Kidney tubule cell (primary cell): Measurements from ENCODE around the gene MSANTD4.
"Not testable (repeated sequence)": the region's sequence is repeated elsewhere in the genome, so short reads cannot be mapped to it uniquely, and the experiment has no call there.

Experiments used
- DNase-seq: peaks from one replicate; pipeline ENCODE4 v3.0.0-alpha.2; 2018; ENCODE audit warnings: low spot score

Gene MSANTD4

DNA sequence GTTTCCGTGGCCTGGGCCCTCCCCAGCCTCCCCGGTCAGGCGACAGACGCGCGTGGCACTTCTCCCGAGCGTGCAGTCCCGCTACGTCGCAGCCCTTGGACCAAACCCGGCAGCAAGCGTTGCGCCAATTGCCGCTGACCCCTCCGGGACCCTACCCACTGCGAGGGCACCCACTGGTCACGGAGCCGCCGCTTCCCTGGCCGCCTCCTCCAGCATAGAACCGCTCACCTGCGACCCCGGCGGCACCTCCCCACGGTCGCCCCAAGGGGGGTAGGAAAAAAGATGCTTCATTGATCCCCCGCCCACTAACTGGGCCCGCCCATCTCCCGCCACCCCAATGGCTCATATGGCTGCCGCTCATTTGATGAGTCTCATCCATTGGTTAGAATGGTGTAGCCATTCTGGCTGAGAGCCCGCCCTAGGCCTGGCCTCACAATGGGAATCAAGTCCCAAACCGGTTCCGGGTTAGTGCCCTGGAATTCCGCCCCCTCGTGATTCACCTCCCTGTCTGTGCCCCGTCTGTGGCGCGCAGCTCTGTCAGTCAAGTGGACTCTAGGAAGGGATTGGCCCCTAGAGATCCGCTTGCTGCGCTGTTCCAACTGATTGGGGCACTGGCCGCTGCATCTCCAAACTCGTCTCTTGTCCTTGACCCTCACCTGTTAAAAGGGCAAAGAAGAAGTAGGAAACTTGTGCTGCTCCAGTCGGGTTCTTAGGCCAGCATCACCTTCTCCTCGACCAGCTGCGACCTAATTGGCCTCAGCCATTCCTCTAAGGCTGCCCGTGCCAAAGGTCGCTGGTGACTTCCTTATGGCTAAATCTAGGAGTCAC lies at the start of gene MSANTD4:
Gene MSANTD4 (minus strand): TSS at position 274 of the 828 bp plus-strand sequence. CDS start 11,323 bp downstream, outside the sequence.
- peak; percentile 99 for DNase-seq

DNA sequence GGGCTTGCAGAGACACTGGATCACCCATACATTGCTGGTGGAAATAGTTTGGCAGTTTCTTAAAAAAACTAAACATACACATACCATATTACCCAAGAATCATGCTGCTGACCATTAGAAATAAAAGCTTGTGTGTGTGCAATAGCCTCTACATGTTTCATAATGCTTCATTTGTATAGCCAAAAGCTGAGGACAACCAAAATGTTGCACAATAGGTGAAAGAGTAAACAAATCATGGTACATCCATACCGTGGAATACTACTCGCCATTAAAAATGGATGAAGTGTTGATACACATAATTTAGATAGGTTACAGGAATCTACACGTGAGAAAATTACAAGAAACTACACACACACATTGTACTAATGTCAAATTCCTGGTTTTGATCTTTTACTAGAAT lies 48.6 kb upstream of the MSANTD4 start:
- DNase-seq, result no peak

DNA sequence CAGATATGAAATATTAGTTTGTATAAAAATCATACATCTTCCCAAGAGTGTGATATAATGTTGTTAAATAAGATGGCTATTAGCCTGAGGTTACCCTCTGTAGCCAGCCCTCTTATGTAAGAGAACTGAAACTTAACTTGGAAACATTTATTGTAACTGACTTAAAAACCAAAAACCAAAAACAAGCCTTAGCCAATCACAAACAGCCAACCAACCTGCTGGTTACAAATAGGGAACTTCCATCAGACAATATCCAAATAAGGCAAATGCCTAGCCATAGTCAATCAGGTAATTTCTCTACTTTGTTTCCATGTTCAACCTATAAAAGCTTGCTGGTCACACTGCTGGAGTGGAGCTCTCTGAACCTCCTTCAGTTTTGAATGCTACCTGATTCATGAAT lies 41.0 kb upstream of the MSANTD4 start:
- no peak for DNase-seq

DNA sequence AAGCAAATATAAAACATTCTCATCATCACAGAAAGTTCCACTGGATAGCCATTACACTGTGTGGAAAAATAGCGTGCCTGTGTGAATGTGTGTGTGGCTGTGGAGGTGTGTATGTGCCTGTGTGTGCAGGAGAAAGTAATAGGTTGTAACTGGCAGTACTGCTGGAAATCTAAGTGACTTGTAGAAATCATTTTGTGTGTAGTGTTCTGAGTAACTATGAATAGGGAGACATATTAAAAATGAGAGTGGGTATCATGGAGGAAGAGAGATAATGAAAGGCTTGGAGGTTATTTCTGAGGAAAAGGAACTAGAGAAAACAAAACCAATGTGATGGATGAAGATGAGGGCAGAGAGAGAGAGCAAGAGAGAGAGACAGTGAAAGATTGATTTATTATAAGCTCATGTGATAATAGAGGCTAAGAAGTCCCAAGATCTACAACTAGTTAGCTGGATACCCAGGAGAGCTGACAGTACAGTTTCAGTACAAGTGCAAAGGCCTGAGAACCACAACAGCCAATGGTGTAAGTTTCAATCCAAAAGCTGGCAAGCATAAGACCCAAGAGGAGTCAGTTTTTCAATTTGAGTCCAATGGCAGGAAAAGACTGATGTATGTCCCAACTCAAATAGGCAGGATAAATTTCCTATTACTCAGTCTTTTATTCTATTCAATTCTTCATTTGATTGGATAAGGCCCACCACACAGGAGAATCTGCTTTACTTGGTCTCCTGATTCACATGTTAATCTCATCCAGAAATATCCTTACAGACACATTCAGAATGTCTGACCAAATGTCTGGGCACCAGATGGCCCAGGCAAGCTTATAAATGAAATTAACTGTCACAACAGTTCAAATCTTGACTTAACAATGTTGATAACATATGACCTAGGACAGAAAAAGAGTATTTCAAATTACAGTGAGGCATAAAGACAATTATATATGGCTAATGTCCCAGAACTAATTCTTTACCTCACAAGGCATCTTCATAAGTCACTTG lies 40.2 kb upstream of the MSANTD4 start:
- DNase-seq, result no peak

DNA sequence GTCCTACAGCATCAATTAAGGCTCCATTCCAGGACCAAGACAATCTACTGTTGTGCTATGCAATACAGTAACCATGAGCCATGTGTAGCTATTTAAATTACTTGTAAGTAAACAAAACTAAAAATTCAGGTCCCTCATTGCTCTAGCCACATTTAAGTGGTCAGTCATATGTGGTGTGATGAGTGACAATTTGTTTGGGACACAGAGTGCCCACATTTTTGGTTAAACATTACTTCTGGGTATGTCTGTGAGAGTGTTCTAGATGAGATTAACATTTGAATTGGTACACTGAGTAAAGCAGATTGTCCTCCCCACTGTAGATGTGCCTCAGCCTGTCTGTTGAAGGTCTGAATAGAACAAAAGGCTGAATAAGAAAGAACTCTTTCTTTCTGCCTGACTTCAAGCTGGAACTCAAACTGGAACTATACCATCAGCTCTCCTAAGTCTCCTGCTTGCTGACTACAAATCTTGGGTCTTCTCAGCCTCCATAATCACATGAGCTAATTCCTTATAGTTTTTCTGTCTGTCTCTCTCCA lies 39.3 kb upstream of the MSANTD4 start:
- no peak for DNase-seq

DNA sequence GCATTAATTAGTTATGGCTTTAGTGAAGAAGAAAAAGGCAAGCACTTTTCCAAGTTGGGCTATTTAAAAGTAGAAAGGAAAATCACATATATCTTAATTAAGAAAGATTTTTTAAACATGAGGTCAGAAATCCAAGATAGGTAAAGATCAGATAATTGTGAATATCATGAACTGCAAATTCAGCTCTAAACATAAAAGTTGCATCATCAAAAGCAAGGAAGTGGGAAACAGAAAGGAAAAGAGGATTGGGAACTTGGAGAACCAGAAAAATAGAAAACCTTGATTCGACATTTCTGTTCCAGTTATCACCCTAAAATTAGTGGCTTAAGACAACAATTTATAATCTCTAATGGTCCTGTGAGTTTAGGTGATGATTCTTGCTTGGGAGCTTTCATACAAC lies 37.6 kb upstream of the MSANTD4 start:
- DNase-seq, result no peak

DNA sequence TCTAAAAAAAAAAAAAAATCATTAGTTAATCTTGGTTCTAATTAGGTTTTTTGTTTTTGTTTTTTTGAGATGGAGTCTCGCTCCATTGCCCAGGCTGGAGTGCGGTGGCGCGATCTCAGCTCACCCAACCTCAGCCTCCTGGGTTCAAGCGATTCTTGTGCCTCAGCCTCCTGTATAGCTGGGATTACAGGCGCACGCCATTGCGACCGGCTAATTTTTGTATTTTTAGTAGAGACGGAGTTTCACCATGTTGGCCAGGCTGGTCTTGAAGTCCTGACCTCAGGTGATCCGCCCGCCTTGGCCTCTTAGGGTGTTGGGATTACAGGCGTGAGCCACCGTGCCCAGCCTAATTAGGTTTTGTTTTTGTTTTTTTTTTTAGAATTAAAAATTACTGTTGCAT lies 36.3 kb upstream of the MSANTD4 start:
- not testable (repeated sequence) for DNase-seq

DNA sequence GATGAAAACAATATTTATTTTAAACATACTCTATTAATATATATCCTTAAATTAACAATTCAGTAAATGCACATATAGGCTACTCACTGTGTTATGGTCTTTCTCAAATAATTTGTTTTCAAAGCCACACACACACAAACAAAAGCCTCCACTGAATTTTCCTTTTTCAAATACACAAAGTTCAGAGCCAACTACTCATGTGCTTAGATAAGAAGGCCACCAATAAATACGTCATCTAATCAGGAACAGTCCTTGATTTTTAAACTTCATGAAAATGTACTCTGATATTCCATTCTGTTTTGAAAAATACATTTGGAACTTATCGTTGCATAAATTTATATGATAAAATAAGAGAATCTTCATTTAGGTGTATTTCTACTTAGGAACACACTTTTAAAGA lies 29.1 kb upstream of the MSANTD4 start:
- no peak for DNase-seq

DNA sequence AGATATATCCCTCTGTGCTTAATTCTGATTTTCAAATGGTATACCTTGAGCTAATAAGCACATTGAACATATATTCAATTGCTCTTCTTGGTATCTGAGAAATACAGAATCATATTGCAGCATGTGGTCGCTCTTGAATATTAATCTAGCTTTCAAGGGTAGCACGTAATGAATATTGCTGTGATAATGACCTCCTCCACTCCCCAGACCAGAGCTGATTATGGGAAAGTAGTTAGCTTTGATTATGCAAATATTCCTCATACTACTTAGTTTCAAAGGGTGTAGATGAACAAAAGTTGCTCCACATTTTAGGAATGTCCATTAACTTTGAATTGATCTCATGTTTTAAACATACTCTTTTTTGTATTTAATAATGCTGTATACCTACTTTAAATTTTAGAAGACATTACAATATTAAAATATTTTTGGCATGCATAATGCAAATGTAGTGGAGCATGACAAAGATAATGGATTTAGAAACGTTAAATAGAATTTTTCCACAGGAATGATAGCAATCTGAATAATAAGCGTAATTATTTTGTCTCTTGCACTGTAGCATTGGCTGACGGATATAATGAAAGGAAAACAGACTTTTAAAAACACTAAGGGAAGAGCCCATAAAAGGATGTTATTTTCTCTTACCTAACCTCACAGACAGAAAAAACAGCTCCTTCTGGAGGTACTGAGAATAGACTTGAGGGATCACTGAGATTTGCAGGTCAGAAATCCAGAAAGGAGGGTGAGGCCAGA lies 27.9 kb upstream of the MSANTD4 start:
- DNase-seq, result no peak

DNA sequence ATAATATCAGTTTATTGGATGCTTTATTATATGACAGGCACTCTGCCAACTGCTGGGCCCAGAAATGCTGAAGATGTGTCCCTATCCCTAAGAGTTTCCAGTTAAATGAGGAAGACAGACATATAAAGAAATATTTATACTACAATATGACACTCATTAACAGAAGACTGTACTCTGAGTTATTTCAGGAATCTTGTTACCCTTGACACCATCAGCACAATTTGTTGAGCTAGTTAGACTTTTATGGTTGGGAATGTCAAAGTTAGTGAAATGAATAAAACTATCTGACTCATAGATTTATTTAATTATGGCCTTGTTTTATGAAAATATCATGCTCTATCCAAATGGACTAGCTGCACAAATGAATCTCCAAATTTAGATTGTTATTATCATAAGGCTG lies 25.6 kb upstream of the MSANTD4 start:
- peak; percentile 81 for DNase-seq

DNA sequence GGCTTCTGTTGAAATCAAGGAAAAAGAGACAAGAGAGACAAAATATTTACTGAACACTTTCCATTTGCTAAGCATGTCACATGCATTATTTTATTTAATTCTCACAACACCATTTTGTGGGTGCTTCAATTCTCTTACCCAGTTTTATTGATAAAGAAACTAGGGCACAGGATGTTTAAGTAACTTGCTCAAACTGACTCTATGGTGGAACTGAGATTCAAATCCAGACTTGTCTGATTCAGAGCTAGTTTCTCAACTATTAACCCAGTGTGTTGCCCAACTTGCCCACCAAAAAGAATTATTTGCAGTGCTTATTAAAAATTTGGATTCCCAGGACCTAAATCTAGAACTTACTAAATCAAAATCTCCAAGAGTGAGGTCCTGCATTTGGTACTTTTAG lies 21.5 kb upstream of the MSANTD4 start:
- DNase-seq, result no peak

DNA sequence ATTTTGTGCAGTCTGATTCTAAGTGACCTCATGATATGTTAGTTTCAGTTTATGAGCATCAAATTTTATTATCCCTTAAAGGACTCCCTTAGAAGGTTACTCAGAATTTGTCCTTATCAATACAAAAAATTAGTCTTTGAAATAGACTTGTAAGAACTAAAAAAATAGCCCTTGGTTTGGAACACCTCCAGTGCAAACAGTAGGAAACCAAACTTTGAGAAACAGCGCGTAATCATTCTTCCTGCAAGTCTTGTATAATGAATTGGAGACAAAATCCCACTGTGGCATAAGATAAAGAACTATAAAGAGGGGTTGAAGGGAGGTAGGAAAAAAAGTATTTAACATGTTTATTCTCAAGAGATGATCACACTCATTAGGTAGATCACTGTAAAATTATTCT lies 10.8 kb upstream of the MSANTD4 start:
- no peak for DNase-seq

DNA sequence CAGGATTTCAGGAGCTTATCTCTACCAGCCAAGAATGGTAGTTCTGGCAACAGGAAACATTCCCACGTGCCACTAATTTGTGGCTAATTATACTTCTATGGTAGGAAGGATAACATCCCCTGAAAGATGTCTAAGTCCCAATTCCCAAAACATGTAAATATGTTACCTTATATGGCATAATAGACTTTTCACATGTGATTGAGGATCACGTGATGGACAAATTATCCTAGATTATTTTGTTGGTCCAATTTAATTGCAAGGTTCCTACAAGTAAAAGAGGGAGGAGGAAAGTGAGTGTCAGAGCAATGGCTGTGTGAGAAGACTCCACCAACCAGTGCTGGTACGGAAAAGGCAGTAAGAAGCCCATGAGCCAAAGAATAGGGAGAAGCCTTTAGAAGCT lies 9.9 kb upstream of the MSANTD4 start:
- no peak for DNase-seq

DNA sequence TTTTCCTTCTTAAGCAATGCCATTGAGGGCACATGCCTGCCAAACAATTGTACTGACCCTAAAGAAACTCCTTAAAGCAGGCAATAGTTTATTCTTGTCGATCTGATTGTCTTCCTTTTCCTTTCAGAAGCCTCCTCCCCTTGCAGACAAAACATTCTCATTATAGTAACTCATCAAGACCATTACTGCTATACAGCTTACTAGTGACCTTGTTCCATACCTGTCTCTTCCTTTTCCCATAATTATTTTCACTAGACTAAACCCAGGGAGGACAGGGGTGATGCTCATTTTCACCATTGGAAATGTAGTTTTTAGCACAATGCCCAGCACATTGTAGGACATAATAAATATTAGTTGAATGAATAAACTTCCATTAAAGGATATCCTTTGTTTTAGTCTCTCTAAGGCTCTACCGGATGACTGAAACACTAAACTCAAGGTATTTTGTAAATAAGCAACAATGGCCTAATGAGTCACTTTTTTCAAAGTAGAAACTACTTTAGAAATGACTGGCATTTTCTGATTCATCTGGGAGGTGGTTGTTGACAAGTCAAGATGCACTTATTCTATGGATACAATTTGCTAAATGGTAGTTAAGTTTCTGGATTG lies 9.3 kb upstream of the MSANTD4 start:
- peak; percentile 74 for DNase-seq

DNA sequence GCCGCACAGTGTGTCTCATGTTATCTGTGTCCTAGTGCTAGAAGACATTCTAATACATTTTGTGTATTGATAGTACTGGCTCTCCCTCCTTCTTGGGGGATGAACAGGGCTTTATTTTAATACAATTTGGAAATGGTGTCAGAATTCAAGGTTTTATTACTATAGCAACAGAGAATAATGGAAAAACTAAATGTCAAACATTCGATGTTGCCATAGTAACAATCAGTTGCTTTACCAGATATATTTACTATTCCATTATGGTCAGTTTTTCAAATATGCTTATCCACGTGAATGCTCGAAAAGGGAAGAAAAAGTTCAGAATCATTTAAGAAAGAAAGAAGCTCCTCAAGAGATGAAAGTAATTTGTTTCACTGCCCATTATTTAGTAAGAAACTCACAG lies 8.6 kb upstream of the MSANTD4 start:
- DNase-seq, result no peak

DNA sequence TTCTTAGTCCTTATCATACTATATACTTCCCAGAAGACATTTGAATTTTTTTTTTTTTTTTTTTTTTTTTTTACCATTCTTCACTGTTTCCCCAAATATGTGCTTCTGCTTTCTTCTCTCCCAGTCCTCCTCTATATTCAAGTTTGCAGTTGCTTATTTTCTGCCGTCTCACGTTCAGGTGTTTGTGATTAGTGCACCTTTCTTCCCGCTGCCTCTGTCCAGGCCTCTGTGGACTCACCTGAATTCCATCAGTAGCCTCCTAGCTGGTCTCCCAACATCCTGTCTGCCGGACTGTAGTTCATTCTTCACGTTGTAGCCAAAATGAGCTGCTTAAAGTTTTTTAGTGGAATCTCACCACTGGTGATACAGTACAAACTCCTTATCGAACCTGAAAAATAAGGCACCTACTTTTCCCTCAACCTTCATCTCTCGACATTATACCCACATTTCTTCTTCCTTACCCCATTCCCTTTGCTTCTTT lies 795 bp upstream of the MSANTD4 start:
- no peak for DNase-seq

DNA sequence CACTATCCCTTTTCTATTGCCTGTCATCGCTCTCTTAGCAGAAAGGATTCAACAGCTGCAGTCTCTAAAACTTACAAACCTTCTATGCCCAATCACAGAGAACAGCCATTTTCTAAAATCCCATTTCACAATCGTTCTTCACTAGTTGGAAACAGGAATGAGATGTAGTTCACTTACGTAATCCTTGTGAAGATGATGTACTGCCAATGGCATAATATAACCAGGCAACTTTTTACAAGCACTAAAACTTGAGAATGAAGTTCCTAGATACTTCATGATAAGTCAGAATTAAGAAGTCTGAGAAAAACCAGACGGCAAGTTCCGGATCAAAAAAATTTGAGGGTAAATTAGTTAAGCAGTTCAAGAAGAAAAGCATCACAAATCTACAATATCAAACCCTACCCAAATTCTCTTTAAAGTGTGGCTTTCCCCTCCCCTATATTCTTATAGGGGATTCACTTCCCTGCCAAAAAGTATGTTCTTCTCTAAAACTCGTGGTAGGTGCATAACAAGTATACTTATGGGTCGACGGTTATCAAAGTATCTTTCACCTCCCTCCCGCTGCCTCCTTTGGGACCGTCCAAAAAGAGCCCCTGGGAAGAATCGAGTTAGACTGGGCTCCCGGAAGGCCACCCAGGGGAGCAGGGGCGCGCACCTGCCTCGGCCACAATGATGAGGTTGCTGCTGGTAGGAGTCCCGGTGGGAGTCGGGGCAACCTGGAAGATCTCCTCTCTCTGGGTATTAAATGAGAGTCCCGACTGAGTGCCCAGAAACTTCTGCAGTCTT lies 666 bp downstream of the MSANTD4 start:
- DNase-seq, result no peak

DNA sequence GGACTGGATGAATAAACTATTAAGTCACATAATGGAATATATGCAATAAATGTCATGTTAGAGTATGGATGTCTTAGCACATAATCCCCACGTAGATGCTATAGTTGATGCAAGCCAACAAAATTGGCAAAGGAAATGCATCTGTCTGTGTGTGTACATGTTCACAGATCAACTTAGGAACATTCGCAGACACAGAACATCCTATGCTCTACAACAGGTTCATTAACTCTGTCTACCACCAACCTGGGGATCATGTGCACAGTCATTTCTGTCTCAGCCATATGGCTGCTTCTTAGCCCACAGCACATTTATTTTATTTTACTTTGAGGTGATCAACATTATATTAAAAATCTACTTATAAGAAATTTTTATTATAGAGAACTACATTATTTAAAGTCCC lies 4.9 kb downstream of the MSANTD4 start:
- DNase-seq, result no peak

DNA sequence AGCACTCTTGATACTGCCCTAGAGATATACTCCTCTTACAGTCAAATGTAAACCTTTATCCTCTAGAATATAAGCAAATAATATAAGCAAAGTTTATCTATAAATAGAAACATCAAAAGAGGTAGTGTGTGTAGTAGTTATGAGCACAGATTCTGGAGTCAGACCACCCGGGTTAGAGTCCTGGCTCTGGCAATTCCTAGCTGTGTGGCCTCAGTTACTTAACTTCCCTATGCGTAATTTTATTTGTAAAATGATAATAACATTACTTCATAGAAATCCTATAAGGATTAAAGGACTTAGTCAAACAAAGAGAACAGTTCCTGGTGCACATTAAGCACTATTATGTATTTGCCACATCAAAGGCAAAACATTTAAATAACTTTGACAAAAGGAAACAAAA lies 7.0 kb downstream of the MSANTD4 start:
- no peak for DNase-seq

DNA sequence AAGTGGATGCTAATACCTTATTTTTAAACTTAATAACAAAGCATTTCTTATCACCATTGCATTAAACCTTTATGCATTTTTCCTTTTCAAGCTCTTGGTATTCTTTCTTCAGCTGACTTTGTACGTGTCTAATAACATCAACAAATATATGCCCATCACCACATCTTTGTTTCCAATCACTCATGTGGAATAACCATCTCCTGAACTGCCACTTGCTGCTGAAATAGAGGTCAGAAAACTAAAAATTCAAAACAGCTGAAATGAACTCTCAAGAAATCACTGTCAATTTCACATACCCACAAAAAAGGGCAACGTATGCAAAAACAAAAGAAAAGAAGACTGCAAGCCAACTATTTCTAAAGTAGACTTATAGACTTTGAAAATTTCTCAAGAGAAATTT lies 7.4 kb downstream of the MSANTD4 start:
- no peak for DNase-seq

DNA sequence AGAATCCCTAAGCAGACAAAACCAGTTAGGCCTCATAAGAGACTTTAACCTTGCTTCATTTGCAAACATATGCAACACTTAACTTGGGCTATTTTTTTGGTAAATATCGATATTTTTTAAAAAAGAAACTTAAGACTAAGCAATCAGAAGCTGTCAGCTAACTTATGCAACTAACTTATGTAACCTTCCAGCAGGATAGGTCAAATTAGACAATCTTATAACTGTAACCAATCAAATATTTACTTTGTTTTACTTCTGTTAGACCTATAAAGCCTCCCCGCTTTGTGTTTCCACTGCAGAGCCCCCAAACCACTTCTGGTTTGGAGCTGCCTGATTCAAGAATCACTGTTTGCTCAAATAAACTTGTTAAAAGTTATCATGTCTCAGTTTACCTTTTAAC lies 8.0 kb downstream of the MSANTD4 start:
- DNase-seq, result no peak
